Upper lobe of right lung (tissue), 1 donor: ENCODE data around the gene TPRA1. TPM values are rescaled to one million over a fixed set of nuclear protein-coding genes. Genes with fewer than 3 reads are reported as not detected.

Experiments used
- ATAC-seq: fragments of 200-7000 bp; cut with Tn5 transposase; one replicate; pipeline ENCODE4 v1.9.1; 2020; ENCODE audit warnings: mild to moderate bottlenecking, moderate library complexity
- DNase-seq: peaks from one replicate; pipeline ENCODE4 v3.0.0-alpha.2; 2020
- H3K27ac ChIP-seq: fragments of 200-600 bp; one replicate; pipeline ENCODE4 v1.8.0; 2022
- H3K27me3 ChIP-seq: fragments of 200-600 bp; one replicate; pipeline ENCODE4 v1.8.0; 2022; ENCODE audit warnings: mild to moderate bottlenecking
- H3K36me3 ChIP-seq: fragments of 200-600 bp; one replicate; pipeline ENCODE4 v1.8.0; 2022
- H3K4me1 ChIP-seq: fragments of 200-600 bp; one replicate; pipeline ENCODE4 v1.8.0; 2022
- H3K4me3 ChIP-seq: fragments of 200-600 bp; one replicate; pipeline ENCODE4 v1.8.0; 2022; ENCODE audit warnings: mild to moderate bottlenecking
- H3K9me3 ChIP-seq: fragments of 200-600 bp; one replicate; pipeline ENCODE4 v1.8.0; 2022
- intact Hi-C: fragments of 100-400 bp; cut with DNase I; formaldehyde crosslinking; loops from one replicate; pipeline ENCODE4 v1.11.0; 2022
- total RNA-seq: library from RNA; stranded (reverse); fragmentation: NEBNext Ultra II Directional; extraction: Animal tissue kit (Norgen Biotek cat#: 25700); gene quantifications from one replicate; pipeline ENCODE4 v1.2.1, GENCODE V29; 2021
- TF ChIP-seq, protein P1 (sequence below): fragments of 200-600 bp; IDR thresholded peaks from one replicate; pipeline ENCODE4 v1.8.0; 2022; ENCODE audit warnings: antibody characterized with exemption
- donor health status: DM: no; HTN: yes; CAD: no; lungs with severe emphysema.

TPRA1 gene
- total RNA-seq, 1 donor from 2014 or later, result 40.6 TPM

DNA sequence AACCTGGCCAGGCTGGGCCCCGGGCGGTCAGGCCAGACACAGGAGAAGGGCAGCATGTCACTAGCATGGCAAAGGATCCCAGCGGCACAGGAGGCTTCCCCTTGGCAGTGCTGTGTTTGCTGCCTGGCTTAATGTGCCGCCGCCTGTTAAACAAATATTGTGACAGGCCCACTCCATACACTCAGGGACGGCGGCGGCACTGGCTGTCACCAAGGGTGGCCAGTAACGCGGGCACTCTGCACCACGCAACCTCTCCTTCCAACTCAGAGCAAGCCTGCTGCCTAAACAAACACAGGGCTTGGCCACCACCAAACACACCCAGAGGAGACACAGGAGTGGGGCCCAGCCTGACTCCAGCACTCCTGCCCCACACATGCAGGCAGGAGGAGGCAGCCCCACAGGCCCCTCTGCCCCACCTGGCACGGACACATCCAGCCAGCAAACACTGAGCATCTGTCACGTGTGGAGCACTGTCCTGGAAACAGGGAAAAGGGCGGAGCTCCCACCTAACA, 48.0 kb downstream of the TPRA1 start:
- DNase-seq (peak; percentile 91), ATAC-seq (peak; percentile 89)
- TF ChIP-seq, protein P1, sequence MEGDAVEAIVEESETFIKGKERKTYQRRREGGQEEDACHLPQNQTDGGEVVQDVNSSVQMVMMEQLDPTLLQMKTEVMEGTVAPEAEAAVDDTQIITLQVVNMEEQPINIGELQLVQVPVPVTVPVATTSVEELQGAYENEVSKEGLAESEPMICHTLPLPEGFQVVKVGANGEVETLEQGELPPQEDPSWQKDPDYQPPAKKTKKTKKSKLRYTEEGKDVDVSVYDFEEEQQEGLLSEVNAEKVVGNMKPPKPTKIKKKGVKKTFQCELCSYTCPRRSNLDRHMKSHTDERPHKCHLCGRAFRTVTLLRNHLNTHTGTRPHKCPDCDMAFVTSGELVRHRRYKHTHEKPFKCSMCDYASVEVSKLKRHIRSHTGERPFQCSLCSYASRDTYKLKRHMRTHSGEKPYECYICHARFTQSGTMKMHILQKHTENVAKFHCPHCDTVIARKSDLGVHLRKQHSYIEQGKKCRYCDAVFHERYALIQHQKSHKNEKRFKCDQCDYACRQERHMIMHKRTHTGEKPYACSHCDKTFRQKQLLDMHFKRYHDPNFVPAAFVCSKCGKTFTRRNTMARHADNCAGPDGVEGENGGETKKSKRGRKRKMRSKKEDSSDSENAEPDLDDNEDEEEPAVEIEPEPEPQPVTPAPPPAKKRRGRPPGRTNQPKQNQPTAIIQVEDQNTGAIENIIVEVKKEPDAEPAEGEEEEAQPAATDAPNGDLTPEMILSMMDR, result no peak
- Histone ChIP-seq H3K9me3 (no peaks in the 10 kb centered on the region), H3K27ac (peak overlapping the region; percentile 56), H3K4me1 (peaks cover 16% of the 10 kb centered on the region), H3K36me3 (no peaks in the 10 kb centered on the region), H3K27me3 (no peaks in the 10 kb centered on the region), H3K4me3 (no peak overlapping the region)
- intact Hi-C loops, result no loop called here

DNA sequence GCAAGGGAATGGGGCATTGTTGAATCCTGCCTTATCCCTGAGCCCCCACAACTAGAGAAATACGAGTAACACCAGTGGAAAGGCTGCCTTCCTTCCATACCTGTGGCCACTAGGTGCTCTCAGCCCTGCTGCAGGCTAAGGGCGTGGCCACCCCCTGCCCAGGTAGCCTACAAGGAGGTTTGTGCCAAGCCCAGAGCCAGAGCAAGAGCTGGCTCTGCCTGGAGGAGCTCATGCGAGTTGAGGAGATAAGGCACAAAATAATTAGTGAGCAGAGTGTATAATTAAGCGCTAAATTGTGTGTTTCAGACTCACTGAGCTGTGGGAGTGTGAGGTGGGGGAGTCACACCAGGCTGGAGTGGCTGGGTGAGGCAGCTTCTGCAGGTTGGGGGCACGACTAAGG, 49.2 kb downstream of the TPRA1 start:
- Histone ChIP-seq H3K27me3 (no peaks in the 10 kb centered on the region), H3K36me3 (no peaks in the 10 kb centered on the region), H3K4me3 (no peak overlapping the region), H3K27ac (no peak overlapping the region), H3K4me1 (peaks cover 16% of the 10 kb centered on the region), H3K9me3 (no peaks in the 10 kb centered on the region)
- ATAC-seq, result no peak
- DNase-seq, result no peak
- intact Hi-C loops, result no loop called here
- TF ChIP-seq, protein P1, result no peak

DNA sequence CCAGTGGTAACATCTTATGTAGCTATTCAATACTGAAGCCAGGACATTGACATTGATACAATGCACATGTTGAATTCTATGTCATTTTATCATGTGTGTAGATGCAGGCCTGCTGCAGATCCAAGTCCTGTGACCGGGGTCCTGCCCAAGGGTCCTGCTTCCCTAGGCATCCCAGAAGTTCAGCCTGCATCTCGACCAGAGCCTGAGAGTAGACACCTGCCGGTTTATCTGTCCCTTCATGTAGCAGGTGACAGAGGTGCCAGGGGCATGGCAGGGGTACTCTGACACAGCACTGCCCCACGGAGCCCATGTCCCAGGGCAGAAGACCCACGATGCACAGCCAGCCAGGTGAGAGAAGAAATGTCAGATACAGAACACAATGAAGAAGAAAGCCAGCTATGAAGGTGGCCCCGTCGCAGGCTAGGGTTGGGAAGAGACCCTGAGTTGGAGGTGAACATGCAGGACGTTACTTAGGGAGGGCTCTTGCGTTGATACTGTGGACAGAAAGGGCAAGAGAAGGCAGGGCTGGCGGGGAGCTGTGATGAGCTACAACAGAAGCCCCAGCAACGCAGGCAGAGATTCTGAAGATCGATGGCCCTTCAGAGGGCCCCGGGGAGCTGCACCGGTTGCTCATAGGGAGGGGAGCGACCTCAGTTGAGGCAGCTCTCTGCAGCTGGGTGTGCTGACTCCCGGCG, 51.0 kb downstream of the TPRA1 start:
- DNase-seq (no peak), ATAC-seq (no peak)
- H3K27ac ChIP-seq, result no peak overlapping the region
- intact Hi-C loops, result no loop called here
- H3K27me3 ChIP-seq, result no peaks in the 10 kb centered on the region
- H3K4me3 ChIP-seq, result no peak overlapping the region
- TF ChIP-seq, protein P1, result no peak
- no peaks in the 10 kb centered on the region for H3K36me3 ChIP-seq
- H3K9me3 ChIP-seq, result no peaks in the 10 kb centered on the region
- H3K4me1 ChIP-seq, result peaks cover 16% of the 10 kb centered on the region

DNA sequence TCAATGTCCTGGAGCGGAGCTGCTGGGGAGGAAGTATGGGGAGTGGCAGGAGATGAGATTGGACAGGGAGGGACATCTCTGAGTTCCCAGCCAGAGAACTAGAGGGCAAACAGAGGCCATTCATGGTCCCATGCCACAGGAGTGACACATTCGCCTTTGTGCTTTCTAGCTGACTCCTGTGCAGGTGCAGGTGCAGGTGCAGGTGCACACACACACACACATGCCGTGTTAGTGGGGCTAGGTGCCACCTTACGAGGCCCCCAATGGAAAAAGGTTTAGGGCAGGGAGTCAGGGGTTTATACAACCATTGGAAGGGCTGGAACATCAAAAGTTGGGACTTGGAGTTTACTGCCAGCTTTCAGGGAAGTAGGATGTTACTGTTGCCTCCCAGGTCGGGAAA, 52.0 kb downstream of the TPRA1 start:
- DNase-seq, result no peak
- Histone ChIP-seq H3K9me3 (no peaks in the 10 kb centered on the region), H3K27me3 (no peaks in the 10 kb centered on the region), H3K36me3 (no peaks in the 10 kb centered on the region), H3K4me1 (peaks cover 10% of the 10 kb centered on the region), H3K27ac (no peak overlapping the region), H3K4me3 (no peak overlapping the region)
- intact Hi-C loops, result no loop called here
- ATAC-seq, result no peak
- TF ChIP-seq, protein P1, result no peak

DNA sequence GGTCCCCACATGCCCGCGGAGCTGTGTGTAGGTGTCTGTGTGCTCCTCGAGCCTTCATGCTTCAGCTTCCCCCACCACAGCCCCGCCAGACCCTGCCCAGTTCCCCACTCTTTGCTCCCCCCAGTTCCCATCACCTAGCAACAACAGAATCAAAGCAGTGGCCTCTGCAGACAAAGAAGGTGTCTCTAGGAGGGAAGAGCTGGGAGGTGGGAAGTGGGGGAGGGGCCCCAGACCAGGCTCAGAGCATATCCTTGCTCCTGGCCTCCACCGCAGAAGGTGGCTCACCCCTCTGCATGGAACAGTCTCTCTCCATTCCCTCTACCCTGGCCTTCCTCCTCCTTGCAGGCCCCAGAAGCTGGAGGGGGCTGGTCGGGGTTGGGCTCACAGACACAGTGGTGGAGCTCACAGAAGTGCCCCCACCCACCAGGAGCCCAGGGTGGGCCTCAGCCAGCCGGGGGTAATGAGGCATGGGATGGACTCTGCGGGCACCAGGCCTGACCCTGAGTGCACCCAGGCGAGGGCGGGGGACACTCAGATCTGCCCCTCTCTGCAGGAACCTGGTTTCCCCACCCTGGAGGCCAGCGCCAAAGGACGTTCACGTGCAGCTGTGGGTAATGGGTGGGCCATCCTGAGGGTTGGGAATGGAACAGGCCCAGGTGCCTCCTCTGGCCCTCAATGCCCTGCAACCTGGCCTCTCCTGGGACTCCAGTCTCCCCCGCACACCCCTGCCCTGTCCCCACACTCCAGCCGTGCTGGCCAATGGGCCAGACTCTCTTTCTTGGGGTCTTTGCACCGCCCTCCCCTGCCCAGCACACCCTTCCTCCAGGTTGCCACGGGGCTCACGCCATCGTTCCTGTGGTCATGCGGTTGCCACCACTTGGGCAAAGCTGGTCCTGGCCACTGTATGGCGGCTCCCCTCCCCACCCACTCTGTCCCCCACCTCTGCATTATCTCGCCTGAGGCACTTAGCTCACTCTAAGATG, 53.4 kb downstream of the TPRA1 start:
- Histone ChIP-seq H3K27me3 (no peaks in the 10 kb centered on the region), H3K36me3 (no peaks in the 10 kb centered on the region), H3K4me3 (no peak overlapping the region), H3K9me3 (no peaks in the 10 kb centered on the region), H3K27ac (no peak overlapping the region), H3K4me1 (no peaks in the 10 kb centered on the region)
- DNase-seq, result no peak
- no peak for ATAC-seq
- intact Hi-C loops, result no loop called here
- TF ChIP-seq, protein P1, result no peak
